T-helper 1 cell treated with Interleukin-12 subunit alpha and Interleukin-12 subunit beta and Interleukin-4 antibody, amounts not matched to agents 30 μg/mL and 1 μg/mL, for 36 hours (primary cell): Measurements from ENCODE around the gene ZNF655.

Source experiments
- H3K27ac Mint-ChIP-seq: one replicate; pipeline ENCODE4 v1.8.0; 2021; ENCODE audit warnings: mild to moderate bottlenecking, mixed read lengths
- H3K27me3 Mint-ChIP-seq: one replicate; pipeline ENCODE4 v1.8.0; 2021; ENCODE audit warnings: low read depth, mixed read lengths
- H3K36me3 Mint-ChIP-seq: one replicate; pipeline ENCODE4 v1.8.0; 2021; ENCODE audit warnings: low read depth, mixed read lengths
- H3K4me1 Mint-ChIP-seq: one replicate; pipeline ENCODE4 v1.8.0; 2021; ENCODE audit warnings: low read depth, mixed read lengths
- H3K4me3 Mint-ChIP-seq: one replicate; pipeline ENCODE4 v1.8.0; 2021; ENCODE audit warnings: mild to moderate bottlenecking, moderate library complexity, mixed read lengths
- H3K9me3 Mint-ChIP-seq: one replicate; pipeline ENCODE4 v1.8.0; 2021; ENCODE audit warnings: mixed read lengths

The ZNF655 gene

DNA sequence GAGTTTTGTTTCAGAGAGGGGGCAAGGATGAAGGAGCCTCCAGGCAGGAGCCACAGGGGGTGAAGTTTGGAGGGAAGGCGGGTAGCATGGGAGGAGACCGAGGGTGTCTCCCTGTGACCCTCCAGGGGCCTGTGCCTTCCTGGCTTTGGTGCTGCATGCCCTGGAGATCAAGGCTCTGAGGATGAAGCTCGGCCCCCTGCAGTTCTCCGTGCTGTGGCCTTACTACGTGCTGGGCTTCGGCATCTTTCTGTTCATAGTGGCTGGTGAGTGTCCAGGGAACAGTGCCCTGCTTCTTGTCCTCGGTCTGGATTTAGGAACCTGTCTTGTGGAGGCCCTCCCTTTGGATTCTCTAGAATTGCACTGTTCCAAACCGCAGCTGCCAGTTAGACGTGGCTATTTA lies 49.1 kb downstream of the ZNF655 start:
- Mint-ChIP-seq H3K36me3 (no peaks in the 10 kb centered on the region), H3K9me3 (no peaks in the 10 kb centered on the region), H3K27me3 (no peaks in the 10 kb centered on the region), H3K27ac (no peak overlapping the region), H3K4me1 (peaks cover 2% of the 10 kb centered on the region), H3K4me3 (no peak overlapping the region)

DNA sequence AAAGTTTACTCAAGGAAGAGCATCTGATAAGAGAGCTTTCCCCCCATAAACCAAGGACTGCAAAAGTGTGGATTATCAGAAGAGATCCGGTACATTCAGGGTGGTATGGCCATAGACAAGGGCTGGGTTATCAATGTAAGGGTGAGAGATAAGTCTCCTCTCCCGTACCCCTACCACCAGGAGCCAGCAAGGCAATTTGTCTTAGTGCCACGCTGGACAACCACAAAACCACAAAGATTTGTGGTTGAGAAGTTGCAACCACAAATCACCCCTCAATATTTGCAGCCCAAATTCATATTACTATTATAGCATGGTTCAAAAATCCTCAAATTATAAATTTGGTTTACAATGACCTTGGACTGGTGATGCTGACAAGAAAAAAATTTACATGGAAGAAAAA lies 56.1 kb downstream of the ZNF655 start:
- Mint-ChIP-seq H3K4me3 (no peak overlapping the region), H3K36me3 (peaks cover 17% of the 10 kb centered on the region), H3K27me3 (no peaks in the 10 kb centered on the region), H3K4me1 (peaks cover 32% of the 10 kb centered on the region), H3K9me3 (no peaks in the 10 kb centered on the region), H3K27ac (no peak overlapping the region)

DNA sequence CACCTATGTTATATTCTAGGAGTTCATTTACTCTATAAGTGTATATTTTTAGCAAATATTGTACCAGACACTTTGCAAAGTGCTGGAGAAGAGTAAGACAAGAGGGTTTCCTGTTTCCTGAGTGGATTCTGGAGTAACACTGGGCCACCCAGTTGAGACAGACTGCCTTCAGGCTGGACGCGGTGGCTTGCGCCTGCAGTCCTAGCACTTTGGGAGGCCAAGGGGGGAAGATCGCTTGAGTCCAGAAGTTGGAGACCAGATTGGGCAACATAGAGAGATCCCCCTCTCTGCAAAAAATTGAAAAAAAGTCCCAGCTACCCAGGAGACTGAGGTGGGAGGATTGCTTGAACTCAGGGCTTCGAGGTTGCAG lies 57.5 kb downstream of the ZNF655 start:
- H3K9me3 Mint-ChIP-seq, result no peaks in the 10 kb centered on the region
- H3K36me3 Mint-ChIP-seq, result peaks cover 24% of the 10 kb centered on the region
- peaks cover 32% of the 10 kb centered on the region for H3K4me1 Mint-ChIP-seq
- no peaks in the 10 kb centered on the region for H3K27me3 Mint-ChIP-seq
- H3K27ac Mint-ChIP-seq, result peak overlapping the region; percentile 91
- peak overlapping the region; percentile 94 for H3K4me3 Mint-ChIP-seq

DNA sequence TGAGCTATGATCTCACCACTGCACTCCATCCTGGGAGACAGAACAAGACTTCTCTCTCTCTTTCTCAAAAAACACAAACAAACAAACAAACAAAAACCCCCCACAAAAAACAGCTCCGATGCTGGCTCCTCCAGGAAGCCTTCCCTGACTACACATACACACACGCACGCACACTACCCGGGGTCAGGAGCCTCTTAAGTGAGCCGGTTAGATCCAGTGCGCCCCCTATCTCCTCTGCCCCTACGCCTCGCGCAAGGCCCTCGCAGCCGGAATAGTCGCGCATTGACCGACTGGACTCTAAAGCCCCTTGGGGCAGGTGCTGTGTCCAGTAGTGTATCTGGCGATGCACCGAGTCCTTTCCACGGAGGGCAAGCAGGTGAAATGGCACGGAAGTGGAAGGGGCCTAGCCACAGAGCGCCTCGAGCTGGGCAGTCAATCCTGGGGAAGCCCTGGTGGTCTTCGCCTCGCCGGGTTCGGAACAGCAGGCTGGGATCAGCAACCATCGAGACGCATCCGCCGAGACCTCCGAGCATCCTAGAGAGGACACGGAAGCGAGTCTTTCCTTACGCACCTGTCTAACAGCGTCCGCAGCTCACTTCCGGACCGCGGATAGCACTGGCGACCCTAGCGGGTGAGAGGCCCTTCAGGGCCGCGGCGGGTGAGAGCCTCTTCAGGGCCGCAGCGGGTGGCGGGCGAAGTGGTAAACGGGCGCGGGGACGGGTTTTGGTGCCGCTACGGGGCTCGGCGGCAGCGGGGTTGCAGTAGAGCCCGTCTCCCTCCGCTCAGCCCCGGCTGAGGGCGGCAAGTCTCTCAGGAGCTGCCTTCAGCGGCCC lies 58.1 kb downstream of the ZNF655 start, which contains the start of gene ZSCAN25:
TSS of gene ZSCAN25 (plus strand) at position 588 of the 833 bp plus-strand sequence. CDS start 2,661 bp downstream, outside the sequence.
- H3K4me3 Mint-ChIP-seq, result peak within 1 kb of the TSS; percentile 94
- H3K27me3 Mint-ChIP-seq, result no peaks in the 10 kb centered on the region
- H3K4me1 Mint-ChIP-seq, result peaks cover 36% of the 10 kb centered on the region

DNA sequence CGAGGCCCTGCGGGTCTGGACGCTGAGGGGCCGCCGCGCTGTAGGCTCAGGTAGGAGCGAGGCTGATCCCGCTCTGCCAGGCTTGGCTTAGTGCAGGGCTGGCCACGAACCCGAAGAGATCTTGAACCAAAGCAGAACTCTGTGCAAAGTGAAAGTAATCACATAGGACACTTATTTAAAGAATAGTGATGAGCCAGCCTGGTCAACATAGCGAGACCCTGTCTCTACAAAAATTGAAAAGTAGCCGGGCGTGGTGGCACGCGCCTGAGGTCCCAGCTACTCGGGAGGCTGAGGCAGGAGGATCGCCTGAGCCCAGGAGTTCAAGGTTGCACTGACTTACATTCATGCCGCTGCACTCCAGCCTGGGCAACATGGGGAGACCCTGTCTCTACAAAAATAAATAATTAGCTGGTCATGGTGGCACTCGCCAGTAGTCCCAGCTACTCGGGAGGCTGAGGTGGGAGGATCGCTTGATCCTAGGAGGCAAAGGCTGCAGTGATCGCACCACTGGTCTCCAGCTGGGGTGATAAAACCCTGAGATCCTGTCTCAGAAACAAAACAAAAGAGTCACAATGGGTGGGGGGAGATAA lies 58.8 kb downstream of the ZNF655 start:
- no peaks in the 10 kb centered on the region for H3K9me3 Mint-ChIP-seq
- peak overlapping the region; percentile 91 for H3K27ac Mint-ChIP-seq
- no peaks in the 10 kb centered on the region for H3K27me3 Mint-ChIP-seq
- peaks cover 34% of the 10 kb centered on the region for H3K36me3 Mint-ChIP-seq
- peak overlapping the region; percentile 94 for H3K4me3 Mint-ChIP-seq
- peaks cover 36% of the 10 kb centered on the region for H3K4me1 Mint-ChIP-seq

More for the DNA sequence above, 58.1 kb downstream of the ZNF655 start, which contains the start of gene ZSCAN25:
- peaks cover 30% of the 10 kb centered on the region for H3K36me3 Mint-ChIP-seq
- H3K9me3 Mint-ChIP-seq, result no peaks in the 10 kb centered on the region
- H3K27ac Mint-ChIP-seq, result peak within 1 kb of the TSS; percentile 91

DNA sequence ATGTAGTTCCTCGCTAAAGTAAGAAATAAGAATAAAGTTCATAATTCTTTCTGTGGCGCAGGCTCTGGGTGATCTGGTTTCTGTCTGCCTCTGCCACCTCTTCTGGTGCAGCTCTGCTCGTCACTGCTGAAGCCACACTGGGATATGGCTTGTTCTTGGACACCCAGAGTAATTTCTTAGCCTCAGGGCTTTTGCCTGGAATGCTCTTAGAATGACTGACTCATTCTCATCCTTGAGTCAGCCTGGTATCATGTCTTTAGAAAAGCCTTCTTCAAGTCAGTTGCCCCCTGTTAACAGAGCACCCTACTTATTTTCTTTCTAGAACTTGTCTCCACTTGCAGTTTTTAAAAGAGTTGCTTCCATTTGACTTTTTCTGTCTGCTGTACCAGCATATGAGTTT lies 60.3 kb downstream of the ZNF655 start:
- Mint-ChIP-seq H3K36me3 (peaks cover 48% of the 10 kb centered on the region), H3K27me3 (no peaks in the 10 kb centered on the region), H3K4me1 (peaks cover 50% of the 10 kb centered on the region), H3K27ac (no peak overlapping the region), H3K9me3 (no peaks in the 10 kb centered on the region), H3K4me3 (peak overlapping the region; percentile 94)

DNA sequence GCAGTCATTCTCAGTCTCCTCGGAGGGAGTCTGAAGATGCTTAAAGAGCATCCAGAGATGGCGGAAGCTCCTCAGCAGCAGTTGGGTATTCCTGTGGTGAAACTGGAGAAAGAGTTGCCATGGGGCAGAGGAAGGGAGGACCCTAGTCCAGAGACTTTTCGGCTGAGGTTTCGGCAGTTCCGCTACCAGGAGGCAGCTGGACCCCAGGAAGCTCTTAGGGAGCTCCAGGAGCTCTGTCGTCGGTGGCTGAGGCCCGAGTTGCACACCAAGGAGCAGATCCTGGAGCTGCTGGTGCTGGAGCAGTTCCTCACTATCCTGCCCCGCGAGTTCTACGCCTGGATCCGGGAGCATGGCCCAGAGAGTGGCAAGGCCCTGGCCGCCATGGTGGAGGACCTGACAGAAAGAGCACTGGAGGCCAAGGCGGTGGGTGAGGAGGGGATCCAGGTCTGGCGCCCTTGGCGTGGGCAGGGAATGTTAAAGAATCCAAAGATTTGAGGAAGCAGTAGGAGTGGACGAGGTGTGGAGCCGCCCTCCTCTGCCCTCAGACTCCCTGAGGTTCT lies 61.2 kb downstream of the ZNF655 start:
- no peak overlapping the region for H3K27ac Mint-ChIP-seq
- H3K9me3 Mint-ChIP-seq, result no peaks in the 10 kb centered on the region
- H3K4me3 Mint-ChIP-seq, result no peak overlapping the region
- H3K4me1 Mint-ChIP-seq, result peaks cover 60% of the 10 kb centered on the region
- H3K36me3 Mint-ChIP-seq, result peaks cover 58% of the 10 kb centered on the region
- no peaks in the 10 kb centered on the region for H3K27me3 Mint-ChIP-seq

DNA sequence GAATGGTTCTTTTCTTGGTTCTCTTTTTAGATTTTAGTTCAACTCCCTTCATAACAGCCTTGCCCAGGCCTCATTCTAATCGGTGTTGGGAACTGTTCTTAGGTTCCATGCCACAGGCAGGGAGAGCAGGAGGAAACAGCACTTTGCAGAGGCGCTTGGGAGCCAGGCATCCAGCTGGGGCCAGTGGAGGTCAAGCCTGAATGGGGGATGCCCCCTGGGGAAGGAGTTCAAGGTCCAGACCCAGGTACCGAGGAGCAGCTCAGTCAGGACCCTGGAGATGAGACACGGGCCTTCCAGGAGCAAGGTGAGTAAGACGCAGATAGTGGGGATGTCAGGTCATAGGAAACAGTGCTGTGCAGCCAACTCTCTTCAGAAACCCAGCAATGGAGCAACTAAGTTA lies 62.8 kb downstream of the ZNF655 start:
- Mint-ChIP-seq H3K4me1 (peaks cover 65% of the 10 kb centered on the region), H3K27ac (peak overlapping the region; percentile 37), H3K4me3 (no peak overlapping the region), H3K36me3 (peaks cover 72% of the 10 kb centered on the region), H3K9me3 (no peaks in the 10 kb centered on the region), H3K27me3 (no peaks in the 10 kb centered on the region)

DNA sequence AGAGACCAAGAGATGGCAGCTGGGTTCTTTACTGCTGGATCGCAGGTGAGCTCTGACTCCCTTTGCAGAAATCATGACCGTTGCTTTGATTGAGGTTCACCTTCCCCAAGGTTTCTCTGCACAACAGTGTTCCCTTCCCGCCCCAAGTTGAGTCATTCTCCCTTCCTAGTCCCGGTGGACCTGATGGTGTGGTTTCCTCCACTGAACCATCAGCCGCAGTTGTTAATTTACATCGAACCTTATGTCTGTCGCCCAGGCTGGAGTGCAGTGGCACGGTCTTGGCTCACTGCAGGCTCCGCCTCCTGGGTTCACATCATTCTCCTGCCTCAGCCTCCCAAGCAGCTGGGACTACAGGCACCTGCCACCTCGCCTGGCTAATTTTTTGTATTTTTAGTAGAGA lies 64.2 kb downstream of the ZNF655 start:
- Mint-ChIP-seq H3K27ac (peak overlapping the region; percentile 89), H3K27me3 (no peaks in the 10 kb centered on the region), H3K9me3 (no peaks in the 10 kb centered on the region), H3K4me1 (peaks cover 60% of the 10 kb centered on the region), H3K36me3 (peaks cover 78% of the 10 kb centered on the region), H3K4me3 (no peak overlapping the region)

DNA sequence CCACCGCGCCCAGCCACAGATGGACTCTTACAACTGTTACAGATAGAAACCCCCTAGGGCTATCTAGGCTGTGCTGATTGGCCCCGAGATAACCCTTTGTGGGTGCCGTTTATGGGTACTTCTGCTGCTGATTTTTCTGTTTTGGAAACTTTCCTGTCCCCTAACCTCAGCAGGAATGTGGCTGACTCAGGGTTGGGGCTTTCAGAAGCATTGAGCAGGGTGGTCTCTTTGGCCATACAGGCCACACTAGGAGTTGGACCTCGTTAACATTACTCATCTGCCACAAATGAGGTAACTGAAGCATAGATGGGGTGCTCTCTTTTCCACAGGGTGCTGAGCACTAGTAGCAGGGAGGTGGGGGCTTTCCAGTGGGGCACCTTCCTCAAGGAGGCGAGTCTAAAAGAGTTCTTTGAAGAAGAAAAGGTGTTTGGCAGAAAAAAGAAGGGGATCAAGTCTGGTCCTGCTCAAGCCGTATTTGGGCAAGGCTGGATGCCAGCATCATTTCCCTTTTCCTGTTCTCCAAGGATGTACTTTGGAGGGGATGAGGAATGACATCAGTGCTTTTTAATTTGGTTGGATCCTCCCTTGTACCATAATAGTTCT lies 64.8 kb downstream of the ZNF655 start:
- peak overlapping the region; percentile 89 for H3K27ac Mint-ChIP-seq
- H3K36me3 Mint-ChIP-seq, result peaks cover 79% of the 10 kb centered on the region
- no peaks in the 10 kb centered on the region for H3K9me3 Mint-ChIP-seq
- peaks cover 55% of the 10 kb centered on the region for H3K4me1 Mint-ChIP-seq
- H3K4me3 Mint-ChIP-seq, result peak overlapping the region; percentile 78
- H3K27me3 Mint-ChIP-seq, result no peaks in the 10 kb centered on the region

DNA sequence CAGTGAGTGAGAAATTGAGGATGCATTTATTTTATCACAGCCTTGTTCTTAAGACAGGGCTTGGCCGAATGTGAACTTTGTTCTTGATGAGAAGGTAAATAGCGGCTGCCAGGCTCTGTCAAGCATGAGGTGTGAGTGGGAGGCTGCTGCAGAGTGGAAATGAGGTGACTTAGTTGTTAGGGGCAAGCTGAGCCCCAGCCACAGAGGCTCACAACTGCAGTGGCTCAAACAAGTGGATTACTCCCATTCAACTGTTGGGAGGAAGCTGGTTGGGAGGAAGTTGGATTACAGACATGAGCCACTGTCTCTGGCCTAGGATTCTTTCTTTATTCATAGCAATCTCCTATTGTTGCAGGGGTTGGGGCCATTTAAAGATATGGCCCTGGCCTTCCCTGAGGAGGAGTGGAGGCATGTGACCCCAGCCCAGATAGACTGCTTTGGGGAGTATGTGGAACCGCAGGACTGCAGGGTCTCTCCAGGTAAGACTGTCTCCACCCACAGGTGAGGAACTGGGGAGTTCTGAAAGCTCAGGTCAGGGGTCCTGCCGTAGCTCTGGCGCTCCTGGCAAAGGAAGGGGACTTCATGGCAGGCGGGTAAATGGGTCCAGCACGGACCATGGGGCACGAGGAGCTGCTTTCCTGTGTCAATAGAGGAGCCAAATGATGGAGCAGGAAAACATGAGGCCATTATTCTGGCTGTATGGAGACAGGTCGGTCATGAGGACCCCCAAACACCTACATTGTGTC lies 65.4 kb downstream of the ZNF655 start:
- peaks cover 50% of the 10 kb centered on the region for H3K4me1 Mint-ChIP-seq
- H3K27me3 Mint-ChIP-seq, result no peaks in the 10 kb centered on the region
- peak overlapping the region; percentile 89 for H3K27ac Mint-ChIP-seq
- peaks cover 80% of the 10 kb centered on the region for H3K36me3 Mint-ChIP-seq
- H3K4me3 Mint-ChIP-seq, result peak overlapping the region; percentile 78
- no peaks in the 10 kb centered on the region for H3K9me3 Mint-ChIP-seq

DNA sequence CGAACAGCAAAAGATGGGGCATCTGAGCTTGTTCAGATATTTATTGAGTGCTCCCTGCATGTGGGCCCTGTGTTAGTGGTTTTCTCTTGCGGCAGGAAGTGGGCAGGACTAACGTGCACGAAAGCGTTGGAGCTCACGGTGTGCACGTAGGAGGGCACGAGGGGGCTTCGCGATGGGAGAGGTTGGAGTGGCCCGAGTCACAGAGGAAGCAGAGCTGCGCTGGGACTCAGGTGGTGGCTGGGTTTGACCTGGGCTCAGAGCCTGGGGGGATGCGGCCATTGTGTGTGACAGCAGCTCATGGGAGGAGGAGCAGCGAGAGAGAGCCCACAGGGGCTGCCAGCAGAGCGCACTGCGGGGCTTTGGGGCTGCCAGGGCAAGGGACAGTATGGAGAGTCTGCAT lies 66.0 kb downstream of the ZNF655 start:
- H3K4me1 Mint-ChIP-seq, result peaks cover 45% of the 10 kb centered on the region
- peaks cover 76% of the 10 kb centered on the region for H3K36me3 Mint-ChIP-seq
- H3K27me3 Mint-ChIP-seq, result no peaks in the 10 kb centered on the region
- H3K27ac Mint-ChIP-seq, result peak overlapping the region; percentile 89
- no peaks in the 10 kb centered on the region for H3K9me3 Mint-ChIP-seq
- H3K4me3 Mint-ChIP-seq, result peak overlapping the region; percentile 78

DNA sequence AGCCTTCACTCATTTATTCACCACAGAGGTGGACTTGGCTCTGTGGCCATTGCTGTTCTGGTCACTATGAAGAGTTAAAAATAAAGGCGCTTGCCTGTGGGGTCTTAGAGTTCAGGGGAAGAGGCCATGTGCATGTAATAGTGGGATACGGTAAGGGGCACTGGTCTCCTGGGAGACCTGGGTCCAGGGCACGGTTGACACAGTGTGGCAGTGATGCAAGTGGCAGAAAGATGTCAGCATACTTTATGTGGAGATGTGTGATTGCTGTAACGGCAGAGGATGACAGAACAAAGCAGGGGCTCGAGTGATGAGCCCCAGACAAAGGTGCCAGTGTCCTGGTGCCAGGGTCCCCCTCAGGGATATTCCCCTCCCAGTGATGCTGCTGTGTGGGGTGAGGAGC lies 66.9 kb downstream of the ZNF655 start:
- no peaks in the 10 kb centered on the region for H3K27me3 Mint-ChIP-seq
- H3K27ac Mint-ChIP-seq, result peak overlapping the region; percentile 89
- H3K36me3 Mint-ChIP-seq, result peaks cover 79% of the 10 kb centered on the region
- H3K9me3 Mint-ChIP-seq, result no peaks in the 10 kb centered on the region
- peaks cover 45% of the 10 kb centered on the region for H3K4me1 Mint-ChIP-seq
- H3K4me3 Mint-ChIP-seq, result peak overlapping the region; percentile 78

DNA sequence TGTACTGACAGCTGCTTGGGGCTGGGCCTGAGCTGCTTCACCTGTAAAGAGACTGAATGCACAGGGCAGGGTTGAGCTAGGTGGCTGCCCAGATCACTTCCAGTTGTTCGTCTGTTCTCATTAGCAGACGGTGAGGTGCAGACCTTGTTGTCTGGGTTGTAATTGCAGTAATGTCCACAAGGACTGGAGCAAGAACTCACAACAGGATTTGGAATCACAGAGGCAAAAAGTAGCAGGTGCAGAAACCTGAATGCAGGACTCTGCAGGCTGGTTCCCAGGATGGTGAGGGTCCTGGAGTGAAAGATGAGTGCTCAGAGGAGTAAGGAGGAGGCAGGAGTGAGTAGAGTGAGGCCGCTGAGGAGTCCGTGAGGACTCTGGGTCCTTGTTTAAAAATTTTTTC lies 67.5 kb downstream of the ZNF655 start:
- Mint-ChIP-seq H3K27ac (peak overlapping the region; percentile 42), H3K9me3 (no peaks in the 10 kb centered on the region), H3K36me3 (peaks cover 80% of the 10 kb centered on the region), H3K27me3 (no peaks in the 10 kb centered on the region), H3K4me3 (no peak overlapping the region), H3K4me1 (peaks cover 45% of the 10 kb centered on the region)
